ENCODE data around the gene SAP30L. TPM values are rescaled to one million over a fixed set of nuclear protein-coding genes. Genes with fewer than 3 reads are reported as not detected.

SAP30L gene
- total and polyA plus RNA-seq, 8 donors, result 31.1 to 55.7 (median 44.2) TPM

- intact Hi-C loops (cut with DNase I), result no loop called here
- no peak for DNase-seq
- Histone ChIP-seq H3K27ac (no peak overlapping the region), H3K4me1 (peaks cover 2 to 9% of the 10 kb centered on the region in 2 donors), H3K4me3 (no peak overlapping the region), H3K36me3 (no peaks in the 10 kb centered on the region), H3K27me3 (peaks cover 71 to 86% of the 10 kb centered on the region in 2 donors), H3K9me3 (no peaks in the 10 kb centered on the region)
- ATAC-seq, result no peak
- TF ChIP-seq, protein P1, sequence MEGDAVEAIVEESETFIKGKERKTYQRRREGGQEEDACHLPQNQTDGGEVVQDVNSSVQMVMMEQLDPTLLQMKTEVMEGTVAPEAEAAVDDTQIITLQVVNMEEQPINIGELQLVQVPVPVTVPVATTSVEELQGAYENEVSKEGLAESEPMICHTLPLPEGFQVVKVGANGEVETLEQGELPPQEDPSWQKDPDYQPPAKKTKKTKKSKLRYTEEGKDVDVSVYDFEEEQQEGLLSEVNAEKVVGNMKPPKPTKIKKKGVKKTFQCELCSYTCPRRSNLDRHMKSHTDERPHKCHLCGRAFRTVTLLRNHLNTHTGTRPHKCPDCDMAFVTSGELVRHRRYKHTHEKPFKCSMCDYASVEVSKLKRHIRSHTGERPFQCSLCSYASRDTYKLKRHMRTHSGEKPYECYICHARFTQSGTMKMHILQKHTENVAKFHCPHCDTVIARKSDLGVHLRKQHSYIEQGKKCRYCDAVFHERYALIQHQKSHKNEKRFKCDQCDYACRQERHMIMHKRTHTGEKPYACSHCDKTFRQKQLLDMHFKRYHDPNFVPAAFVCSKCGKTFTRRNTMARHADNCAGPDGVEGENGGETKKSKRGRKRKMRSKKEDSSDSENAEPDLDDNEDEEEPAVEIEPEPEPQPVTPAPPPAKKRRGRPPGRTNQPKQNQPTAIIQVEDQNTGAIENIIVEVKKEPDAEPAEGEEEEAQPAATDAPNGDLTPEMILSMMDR (IDR thresholded peaks at IDR 0.05), result no peak
Observed at GRCh38 chr5:154470947-154471870, 25.4 kb downstream of the SAP30L start.

GRCh38 chr5:154472871-154473580, 27.2 kb downstream of the SAP30L start:
- peaks cover 12 to 23% of the 10 kb centered on the region in 2 donors for H3K4me1 ChIP-seq
- TF ChIP-seq, protein P1 (IDR thresholded peaks at IDR 0.05), result no peak
- ATAC-seq (peak; percentile 15), DNase-seq (peak in 1 of 4 donors; percentile 78)
- intact Hi-C loops (cut with DNase I), result no loop called here
- H3K27ac ChIP-seq, result no peak overlapping the region
- no peaks in the 10 kb centered on the region for H3K9me3 ChIP-seq
- peaks cover 89 to 100% of the 10 kb centered on the region in 2 donors for H3K27me3 ChIP-seq
- H3K4me3 ChIP-seq, result no peak overlapping the region
- no peaks in the 10 kb centered on the region for H3K36me3 ChIP-seq

GRCh38 chr5:154473581-154474283, 27.9 kb downstream of the SAP30L start:
- Histone ChIP-seq H3K36me3 (no peaks in the 10 kb centered on the region), H3K4me3 (no peak overlapping the region), H3K4me1 (peaks cover 18 to 30% of the 10 kb centered on the region in 2 donors), H3K27ac (no peak overlapping the region), H3K9me3 (no peaks in the 10 kb centered on the region), H3K27me3 (peaks cover 96 to 100% of the 10 kb centered on the region in 2 donors)
- no peak for ATAC-seq
- intact Hi-C loops (cut with DNase I), result no loop called here
- DNase-seq, result no peak
- TF ChIP-seq, protein P1 (IDR thresholded peaks at IDR 0.05), result no peak

- H3K9me3 ChIP-seq, result no peaks in the 10 kb centered on the region
- intact Hi-C loops (cut with DNase I), result no loop called here
- peaks cover 18 to 37% of the 10 kb centered on the region in 2 donors for H3K4me1 ChIP-seq
- TF ChIP-seq, protein P1 (IDR thresholded peaks at IDR 0.05), result no peak
- H3K27ac ChIP-seq, result no peak overlapping the region
- no peak overlapping the region for H3K4me3 ChIP-seq
- H3K27me3 ChIP-seq, result peaks cover 98 to 100% of the 10 kb centered on the region in 2 donors
- ATAC-seq, result no peak
- no peak for DNase-seq
- no peaks in the 10 kb centered on the region for H3K36me3 ChIP-seq
Observed at GRCh38 chr5:154474396-154475334, 28.9 kb downstream of the SAP30L start.

Data from left lung (tissue), 10 donors.